Panc1 (cell line): ENCODE results near the gene TMTC1.

Experiments
- POLR2AphosphoS5 ChIP-seq: IDR thresholded peaks from 2 replicates; pipeline ENCODE4 v1.6.1; 2012; ENCODE audit warnings: mild to moderate bottlenecking, low read depth, low read length, moderate library complexity
- TF ChIP-seq, protein P1 (sequence below): fragments of 450-650 bp; IDR thresholded peaks from 2 replicates; pipeline ENCODE4 v1.5.1; 2017; ENCODE audit warnings: mild to moderate bottlenecking

DNA sequence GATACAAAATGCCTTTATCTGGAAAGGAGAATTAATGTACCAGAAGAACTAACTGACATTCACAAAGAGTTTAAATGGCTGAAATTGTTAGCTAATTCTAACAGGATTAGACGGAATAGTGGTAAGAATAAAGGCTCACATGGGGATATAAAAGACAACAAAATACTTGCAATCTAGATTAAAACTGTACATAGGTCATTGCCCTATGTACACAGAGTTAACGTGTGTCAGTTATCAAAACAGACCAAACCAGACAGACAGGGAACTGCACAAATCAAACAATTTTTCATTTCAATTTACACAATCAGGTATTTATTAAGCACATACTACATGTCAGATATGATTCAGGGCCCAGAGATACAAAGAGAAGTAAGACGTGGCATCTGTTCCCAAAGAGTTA is 12.6 kb downstream of the TMTC1 start:
- TF ChIP-seq, protein P1, sequence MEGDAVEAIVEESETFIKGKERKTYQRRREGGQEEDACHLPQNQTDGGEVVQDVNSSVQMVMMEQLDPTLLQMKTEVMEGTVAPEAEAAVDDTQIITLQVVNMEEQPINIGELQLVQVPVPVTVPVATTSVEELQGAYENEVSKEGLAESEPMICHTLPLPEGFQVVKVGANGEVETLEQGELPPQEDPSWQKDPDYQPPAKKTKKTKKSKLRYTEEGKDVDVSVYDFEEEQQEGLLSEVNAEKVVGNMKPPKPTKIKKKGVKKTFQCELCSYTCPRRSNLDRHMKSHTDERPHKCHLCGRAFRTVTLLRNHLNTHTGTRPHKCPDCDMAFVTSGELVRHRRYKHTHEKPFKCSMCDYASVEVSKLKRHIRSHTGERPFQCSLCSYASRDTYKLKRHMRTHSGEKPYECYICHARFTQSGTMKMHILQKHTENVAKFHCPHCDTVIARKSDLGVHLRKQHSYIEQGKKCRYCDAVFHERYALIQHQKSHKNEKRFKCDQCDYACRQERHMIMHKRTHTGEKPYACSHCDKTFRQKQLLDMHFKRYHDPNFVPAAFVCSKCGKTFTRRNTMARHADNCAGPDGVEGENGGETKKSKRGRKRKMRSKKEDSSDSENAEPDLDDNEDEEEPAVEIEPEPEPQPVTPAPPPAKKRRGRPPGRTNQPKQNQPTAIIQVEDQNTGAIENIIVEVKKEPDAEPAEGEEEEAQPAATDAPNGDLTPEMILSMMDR, result no peak
- TF ChIP-seq POLR2AphosphoS5, result no peak
